Parathyroid adenoma (tissue), 2 donors: Measurements from ENCODE around the gene HNRNPC.

Experiments
- H2AFZ ChIP-seq: fragments of 300-600 bp; sonication (generic); one replicate; pipeline ENCODE4 v1.7.0; 2017; ENCODE audit warnings: antibody characterized with exemption, mild to moderate bottlenecking
- H3K27ac ChIP-seq: fragments of 300-600 bp; sonication (generic); one replicate; pipeline ENCODE4 v1.7.0; 2017
- H3K27me3 ChIP-seq: fragments of 300-600 bp; sonication (generic); one replicate; pipeline ENCODE4 v1.7.0; 2017; ENCODE audit warnings: low read length; ENCODE audit not compliant: control insufficient read depth, insufficient read depth
- H3K36me3 ChIP-seq: fragments of 300-600 bp; sonication (generic); one replicate; pipeline ENCODE4 v1.7.0; 2017; ENCODE audit warnings: low read length; ENCODE audit not compliant: control insufficient read depth, insufficient read depth
- H3K4me1 ChIP-seq: fragments of 300-600 bp; sonication (generic); one replicate; pipeline ENCODE4 v1.7.0; 2017; ENCODE audit warnings: control low read depth
- H3K4me2 ChIP-seq: fragments of 300-600 bp; sonication (generic); one replicate; pipeline ENCODE4 v1.7.0; 2017; ENCODE audit warnings: low read length
- H3K4me3 ChIP-seq: fragments of 300-600 bp; sonication (generic); one replicate; pipeline ENCODE4 v1.7.0; 2017; ENCODE audit warnings: low read depth, low read length
- H3K79me2 ChIP-seq: fragments of 300-600 bp; sonication (generic); one replicate; pipeline ENCODE4 v1.7.0; 2017; ENCODE audit warnings: control low read depth
- H3K9ac ChIP-seq: fragments of 300-600 bp; sonication (generic); one replicate; pipeline ENCODE4 v1.7.0; 2017; ENCODE audit warnings: mild to moderate bottlenecking
- H3K9me3 ChIP-seq: fragments of 300-600 bp; sonication (generic); one replicate; pipeline ENCODE4 v1.7.0; 2017; ENCODE audit warnings: low read length; ENCODE audit not compliant: control insufficient read depth
- CTCF ChIP-seq: fragments of 300-600 bp; sonication (generic); IDR thresholded peaks from one replicate; pipeline ENCODE4 v1.7.0; 2017; ENCODE audit warnings: antibody characterized with exemption, mild to moderate bottlenecking
- donor health status: primary hyperparathyroidism.

HNRNPC gene

GRCh38 chr14:21209185-21209584 is 60.1 kb downstream of the HNRNPC start:
- Histone ChIP-seq H3K27me3 (no peaks in the 10 kb centered on the region), H3K9me3 (no peaks in the 10 kb centered on the region), H3K79me2 (peaks cover 2% of the 10 kb centered on the region), H3K36me3 (no peaks in the 10 kb centered on the region), H3K27ac (no peak overlapping the region), H3K4me1 (peaks cover 20% of the 10 kb centered on the region), H3K9ac (no peak overlapping the region), H2AFZ (no peak overlapping the region), H3K4me3 (no peak overlapping the region), H3K4me2 (no peak overlapping the region)
- no peak for TF ChIP-seq CTCF

- Histone ChIP-seq H3K4me2 (no peak overlapping the region), H3K36me3 (no peaks in the 10 kb centered on the region), H3K4me1 (peaks cover 14% of the 10 kb centered on the region), H3K9me3 (no peaks in the 10 kb centered on the region), H3K79me2 (no peaks in the 10 kb centered on the region), H3K27ac (no peak overlapping the region), H2AFZ (no peak overlapping the region), H3K4me3 (no peak overlapping the region), H3K27me3 (no peaks in the 10 kb centered on the region), H3K9ac (no peak overlapping the region)
- TF ChIP-seq CTCF, result no peak
Observed at GRCh38 chr14:21208554-21208953, 60.7 kb downstream of the HNRNPC start.

GRCh38 chr14:21206753-21207684 is 62.2 kb downstream of the HNRNPC start:
- Histone ChIP-seq H2AFZ (no peak overlapping the region), H3K4me3 (no peak overlapping the region), H3K27me3 (no peaks in the 10 kb centered on the region), H3K27ac (no peak overlapping the region), H3K9me3 (no peaks in the 10 kb centered on the region), H3K9ac (no peak overlapping the region), H3K36me3 (no peaks in the 10 kb centered on the region), H3K4me2 (no peak overlapping the region), H3K79me2 (no peaks in the 10 kb centered on the region), H3K4me1 (peaks cover 10% of the 10 kb centered on the region)
- no peak for TF ChIP-seq CTCF

GRCh38 chr14:21205678-21206581 is 63.3 kb downstream of the HNRNPC start:
- H3K4me3 ChIP-seq, result no peak overlapping the region
- no peaks in the 10 kb centered on the region for H3K9me3 ChIP-seq
- no peak overlapping the region for H3K4me2 ChIP-seq
- no peak overlapping the region for H2AFZ ChIP-seq
- no peaks in the 10 kb centered on the region for H3K79me2 ChIP-seq
- no peak overlapping the region for H3K27ac ChIP-seq
- H3K4me1 ChIP-seq, result peaks cover 4% of the 10 kb centered on the region
- H3K36me3 ChIP-seq, result no peaks in the 10 kb centered on the region
- TF ChIP-seq CTCF, result no peak
- H3K27me3 ChIP-seq, result no peaks in the 10 kb centered on the region
- no peak overlapping the region for H3K9ac ChIP-seq
